ENCODE measurements around the gene SLC16A8. TPM values are rescaled to one million over a fixed set of nuclear protein-coding genes. Genes with fewer than 3 reads are reported as not detected.
A peak's percentile ranks its signal among the peaks of the same experiment; 100 is the strongest.
"Not testable (repeated sequence)": the region's sequence is repeated elsewhere in the genome, so short reads cannot be mapped to it uniquely, and the experiment has no call there.

SLC16A8 gene
- total RNA-seq, 1 experiment from 2014 or later, result not detected

DNA sequence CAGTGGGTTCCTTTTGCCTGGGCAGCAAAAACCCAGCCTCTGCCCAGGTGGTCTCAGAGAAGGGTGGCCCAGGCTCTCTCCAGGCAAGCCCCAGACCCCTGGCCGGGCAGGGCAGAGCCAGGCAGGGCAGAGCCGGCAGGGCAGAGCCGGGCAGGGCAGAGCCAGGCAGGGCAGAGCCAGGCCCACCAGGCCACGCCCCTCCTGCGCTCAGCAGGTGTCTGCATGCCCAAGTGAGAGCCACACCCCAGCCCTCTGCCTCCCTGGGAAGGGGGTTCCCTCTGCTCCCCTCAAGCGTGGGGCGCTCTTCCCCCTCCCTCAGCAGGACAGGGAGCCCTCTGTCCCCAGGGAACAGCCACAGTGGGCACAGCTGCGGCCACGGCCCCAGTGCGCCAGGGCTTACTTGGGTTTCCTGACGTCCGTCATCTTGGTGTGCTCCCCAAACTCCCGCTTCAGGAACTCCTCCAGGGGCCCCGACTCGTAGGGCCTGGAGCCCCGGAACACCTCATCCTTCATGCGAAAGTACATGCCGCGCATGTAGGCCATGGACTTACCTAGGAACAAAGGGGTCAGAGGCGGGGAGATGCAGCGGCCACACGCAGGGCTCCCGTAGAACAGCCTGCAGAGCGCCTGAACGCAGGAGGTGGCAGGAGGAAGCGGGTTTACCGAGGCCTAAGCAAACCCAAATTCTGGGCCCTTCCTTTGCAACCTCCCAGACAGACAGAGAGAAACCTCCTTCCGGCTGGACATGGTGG is 36.6 kb upstream of the SLC16A8 start:
- Histone ChIP-seq H3K27me3 (replicated peaks) (no peaks in the 10 kb centered on the region), H3K36me3 (no peaks in the 10 kb centered on the region), H3K27ac (no peak overlapping the region), H3K9me3 (replicated peaks) (no peaks in the 10 kb centered on the region), H3K4me3 (no peak overlapping the region), H3K4me1 (replicated peaks) (no peaks in the 10 kb centered on the region)
- no peak for DNase-seq (ENCODE audit: low read depth in 1 of 2, low spot score in 2 of 2)

- H3K9me3 ChIP-seq (replicated peaks); H3K4me3 ChIP-seq; H3K27me3 ChIP-seq (replicated peaks); DNase-seq (ENCODE audit: low read depth in 1 of 2, low spot score in 2 of 2); H3K36me3 ChIP-seq; H3K27ac ChIP-seq: not testable (repeated sequence)
- peaks cover 11% of the 10 kb centered on the region for H3K4me1 ChIP-seq (replicated peaks)
Measured at GRCh38 chr22:38118747-38119146, 34.8 kb upstream of the SLC16A8 start.

GRCh38 chr22:38118182-38118581 is 34.2 kb upstream of the SLC16A8 start:
- Histone ChIP-seq H3K27ac (no peak overlapping the region), H3K27me3 (replicated peaks) (no peaks in the 10 kb centered on the region), H3K36me3 (no peaks in the 10 kb centered on the region), H3K4me1 (replicated peaks) (peaks cover 11% of the 10 kb centered on the region), H3K4me3 (no peak overlapping the region), H3K9me3 (replicated peaks) (no peaks in the 10 kb centered on the region)
- DNase-seq (ENCODE audit: low read depth in 1 of 2, low spot score in 2 of 2), result no peak

DNA sequence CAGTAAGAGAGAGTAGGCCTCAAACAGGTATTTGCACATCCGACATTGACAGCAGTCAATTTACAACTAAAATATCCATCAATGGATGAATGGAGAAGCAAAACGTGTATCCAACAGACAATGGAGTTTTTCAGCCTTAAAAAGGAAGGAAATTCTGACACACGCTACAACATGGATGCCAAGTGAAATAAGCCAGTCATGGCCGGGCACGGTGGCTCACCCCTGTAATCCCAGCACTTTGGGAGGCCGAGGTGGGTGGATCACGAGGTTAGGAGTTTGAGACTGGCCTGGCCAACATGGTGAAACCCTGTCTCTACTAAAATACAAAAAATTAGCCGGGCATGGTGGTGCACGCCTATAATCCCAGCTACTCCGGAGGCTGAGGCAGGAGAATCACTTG is 33.6 kb upstream of the SLC16A8 start:
- H3K27ac ChIP-seq; H3K4me3 ChIP-seq; H3K9me3 ChIP-seq (replicated peaks); H3K27me3 ChIP-seq (replicated peaks); DNase-seq (ENCODE audit: low read depth in 1 of 2, low spot score in 2 of 2); H3K36me3 ChIP-seq: not testable (repeated sequence)
- H3K4me1 ChIP-seq (replicated peaks), result peaks cover 11% of the 10 kb centered on the region

DNA sequence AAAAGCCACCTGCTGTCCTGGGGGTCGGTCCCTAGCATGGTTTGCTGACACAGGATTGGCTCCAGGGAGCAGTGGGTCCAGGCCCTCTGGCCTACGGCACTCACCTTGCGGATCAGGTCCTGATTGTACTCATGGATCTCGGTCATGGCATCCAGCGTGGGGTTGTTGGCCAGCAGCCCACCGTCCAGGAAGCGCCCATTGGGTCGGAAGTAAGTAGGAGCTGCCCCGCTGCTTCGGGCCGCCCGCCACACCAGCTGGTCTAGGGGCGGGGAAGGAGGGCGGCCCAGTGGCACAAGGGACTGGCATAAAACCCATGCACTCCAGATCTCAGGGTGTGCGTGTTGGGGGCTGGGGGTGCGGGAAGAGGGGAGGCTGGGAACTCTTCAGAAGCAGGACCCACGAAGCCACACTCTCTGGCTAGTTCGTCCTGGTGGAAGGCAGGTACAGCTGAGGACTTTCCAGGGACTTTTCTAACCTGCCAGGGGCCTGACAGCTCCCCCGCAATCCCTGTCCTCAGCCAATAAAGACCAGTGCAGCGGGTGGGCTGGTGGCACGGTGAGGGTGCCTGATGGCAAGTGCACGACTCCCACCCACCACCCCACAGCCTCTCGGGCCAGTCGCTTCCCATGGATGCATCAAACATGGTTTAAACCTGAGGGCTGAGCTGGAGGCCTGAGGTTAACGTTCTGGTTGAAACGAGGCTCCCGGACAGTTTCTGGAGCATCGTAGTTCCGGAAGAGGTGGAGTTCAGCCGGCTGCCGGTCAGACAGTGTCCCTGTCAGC is 31.6 kb upstream of the SLC16A8 start:
- no peak overlapping the region for H3K27ac ChIP-seq
- no peak overlapping the region for H3K4me3 ChIP-seq
- no peaks in the 10 kb centered on the region for H3K9me3 ChIP-seq (replicated peaks)
- H3K4me1 ChIP-seq (replicated peaks), result peaks cover 11% of the 10 kb centered on the region
- DNase-seq (ENCODE audit: low read depth in 1 of 2, low spot score in 2 of 2), result no peak
- no peaks in the 10 kb centered on the region for H3K36me3 ChIP-seq
- no peaks in the 10 kb centered on the region for H3K27me3 ChIP-seq (replicated peaks)

DNA sequence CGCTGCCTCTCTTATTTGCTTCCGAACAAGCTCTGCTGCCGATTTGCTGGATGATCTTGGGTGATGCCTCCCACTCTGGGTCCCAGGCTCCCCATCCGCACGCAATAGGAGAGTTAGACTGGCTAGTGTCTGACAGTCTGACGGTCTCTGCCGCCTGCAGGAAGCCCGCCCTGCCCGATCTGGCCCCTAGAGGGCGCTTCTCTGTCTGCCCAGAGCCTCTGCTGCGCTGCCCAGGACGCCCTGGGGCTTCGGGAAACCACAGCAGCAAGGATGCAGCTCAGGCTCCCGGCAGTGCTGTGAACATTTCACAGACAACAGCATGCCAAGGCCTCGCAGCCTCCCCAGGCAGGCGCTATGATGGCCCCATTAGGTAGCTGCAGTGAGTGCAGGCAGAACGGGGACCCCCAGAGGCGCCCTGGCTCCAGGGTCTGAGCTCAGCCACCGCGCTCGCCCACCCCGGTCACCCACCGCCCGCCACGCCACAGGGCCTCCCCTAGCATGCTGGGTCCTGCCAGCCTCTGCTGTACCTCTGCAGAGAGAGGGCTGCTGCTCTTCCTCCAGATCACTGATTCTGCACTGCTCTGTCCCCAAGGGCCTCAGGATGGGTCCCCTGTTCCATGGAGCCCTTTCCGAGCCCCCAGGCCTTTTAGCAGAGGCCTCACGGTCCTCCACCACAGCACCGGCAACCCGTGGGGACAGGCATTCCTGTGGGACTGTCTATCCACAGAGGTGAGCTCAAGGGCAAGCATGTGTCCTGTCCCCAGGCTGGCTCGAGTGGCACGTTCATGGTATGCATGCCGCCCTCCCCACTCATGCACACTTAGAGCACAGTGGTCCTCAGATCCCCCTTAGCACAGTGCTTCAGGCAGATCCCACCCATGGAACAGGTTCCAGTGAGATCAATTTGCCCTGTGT is 30.8 kb upstream of the SLC16A8 start:
- DNase-seq (ENCODE audit: low read depth in 1 of 2, low spot score in 2 of 2), result peak; percentile 69 to 88
- H3K9me3 ChIP-seq (replicated peaks), result no peaks in the 10 kb centered on the region
- no peaks in the 10 kb centered on the region for H3K27me3 ChIP-seq (replicated peaks)
- H3K4me1 ChIP-seq (replicated peaks), result peaks cover 11% of the 10 kb centered on the region
- H3K27ac ChIP-seq, result no peak overlapping the region
- H3K4me3 ChIP-seq, result no peak overlapping the region
- no peaks in the 10 kb centered on the region for H3K36me3 ChIP-seq

GRCh38 chr22:38112381-38112780 is 28.4 kb upstream of the SLC16A8 start:
- Histone ChIP-seq H3K4me1 (replicated peaks) (peaks cover 11% of the 10 kb centered on the region), H3K9me3 (replicated peaks) (no peaks in the 10 kb centered on the region), H3K36me3 (no peaks in the 10 kb centered on the region), H3K4me3 (no peak overlapping the region), H3K27me3 (replicated peaks) (no peaks in the 10 kb centered on the region), H3K27ac (no peak overlapping the region)
- DNase-seq (ENCODE audit: low read depth in 1 of 2, low spot score in 2 of 2), result no peak

- H3K4me3 ChIP-seq, result no peak overlapping the region
- no peak overlapping the region for H3K27ac ChIP-seq
- no peak for DNase-seq (ENCODE audit: low read depth in 1 of 2, low spot score in 2 of 2)
- H3K36me3 ChIP-seq, result no peaks in the 10 kb centered on the region
- H3K9me3 ChIP-seq (replicated peaks), result no peaks in the 10 kb centered on the region
- no peaks in the 10 kb centered on the region for H3K27me3 ChIP-seq (replicated peaks)
- peaks cover 11% of the 10 kb centered on the region for H3K4me1 ChIP-seq (replicated peaks)
Measured at GRCh38 chr22:38111925-38112355, 28.0 kb upstream of the SLC16A8 start.

- Histone ChIP-seq H3K4me3 (no peak overlapping the region), H3K36me3 (no peaks in the 10 kb centered on the region), H3K4me1 (replicated peaks) (peaks cover 11% of the 10 kb centered on the region), H3K27ac (no peak overlapping the region), H3K27me3 (replicated peaks) (no peaks in the 10 kb centered on the region), H3K9me3 (replicated peaks) (no peaks in the 10 kb centered on the region)
- DNase-seq (ENCODE audit: low read depth in 1 of 2, low spot score in 2 of 2), result no peak
Measured at GRCh38 chr22:38110863-38111852, 27.2 kb upstream of the SLC16A8 start.

DNA sequence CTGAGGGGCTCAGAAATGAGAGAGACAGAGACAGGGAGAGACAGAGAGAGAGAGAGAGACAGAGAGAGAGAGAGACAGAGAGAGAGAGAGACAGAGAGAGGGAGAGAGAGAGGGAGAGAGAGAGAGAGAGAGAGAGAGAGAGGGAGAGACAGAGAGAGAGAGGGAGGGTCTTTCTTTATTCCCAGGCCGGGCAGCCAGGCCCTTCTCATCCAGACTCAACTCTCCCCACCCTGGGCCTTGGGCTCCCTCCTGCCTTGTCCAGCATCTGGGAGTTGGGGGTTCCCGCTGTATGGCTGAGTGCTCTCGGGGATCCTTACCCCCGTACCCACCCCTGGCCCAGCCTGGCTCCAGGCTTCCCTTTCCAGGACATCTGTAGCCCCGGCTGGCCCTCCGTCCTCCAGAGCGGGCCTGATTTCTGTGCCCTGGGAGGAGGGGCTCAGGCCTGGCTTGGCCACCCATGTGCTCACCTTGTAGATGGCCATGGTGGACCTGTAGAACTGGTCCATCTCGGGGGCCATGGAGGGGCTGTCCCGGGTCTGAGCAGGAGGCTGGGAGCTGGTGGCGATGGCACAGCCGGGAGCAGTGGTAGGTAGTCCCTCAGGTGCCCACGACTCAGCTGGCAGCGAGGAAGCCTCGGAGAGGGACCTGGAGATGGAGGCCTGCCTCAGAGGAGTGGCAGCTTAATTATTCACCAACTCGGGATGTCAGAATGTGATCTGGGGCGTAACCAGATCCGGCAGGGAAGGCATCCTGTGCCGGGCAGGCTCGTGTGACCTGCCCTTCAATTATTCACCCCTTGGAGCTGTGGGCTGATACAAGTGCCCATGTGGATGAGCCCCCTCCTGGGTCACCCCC is 26.3 kb upstream of the SLC16A8 start, which contains the start of gene BAIAP2L2:
Gene BAIAP2L2 (minus strand): TSS at position 677 of the 855 bp plus-strand sequence. CDS start 159 bp downstream, at position 518.
- no peaks in the 10 kb centered on the region for H3K9me3 ChIP-seq (replicated peaks)
- no peak for DNase-seq (ENCODE audit: low read depth in 1 of 2, low spot score in 2 of 2)
- no peaks in the 10 kb centered on the region for H3K36me3 ChIP-seq
- H3K27me3 ChIP-seq (replicated peaks), result no peaks in the 10 kb centered on the region
- peaks cover 11% of the 10 kb centered on the region for H3K4me1 ChIP-seq (replicated peaks)
- H3K27ac ChIP-seq, result no peak within 1 kb of the TSS
- H3K4me3 ChIP-seq, result no peak within 1 kb of the TSS

GRCh38 chr22:38109371-38110001 is 25.5 kb upstream of the SLC16A8 start:
- no peaks in the 10 kb centered on the region for H3K9me3 ChIP-seq (replicated peaks)
- no peak overlapping the region for H3K4me3 ChIP-seq
- no peaks in the 10 kb centered on the region for H3K36me3 ChIP-seq
- peaks cover 4% of the 10 kb centered on the region for H3K4me1 ChIP-seq (replicated peaks)
- no peak for DNase-seq (ENCODE audit: low read depth in 1 of 2, low spot score in 2 of 2)
- H3K27me3 ChIP-seq (replicated peaks), result no peaks in the 10 kb centered on the region
- H3K27ac ChIP-seq, result no peak overlapping the region
